Endothelial cell of umbilical vein (primary cell): ENCODE measurements around the gene APIP. TPM values are rescaled to one million over a fixed set of nuclear protein-coding genes. Genes with fewer than 3 reads are reported as not detected.

Source experiments
- BruUV-seq: library from RNA; stranded (reverse); fragments of 400-500 nt; replicated peaks from 2 replicates; lab custom pipeline; 2021; lab: Mats Ljungman, UMichigan
- CTCF ChIA-PET: fragments of 300-600, 350-600 bp; sonication (Branson Sonifier 250); formaldehyde crosslinking; loops from one replicate; lab custom pipeline; 2021; ENCODE audit warnings: antibody characterized with exemption, inconsistent platforms; lab: Charles Lee
- POLR2A ChIA-PET: fragments of 300-600, 350-600 bp; sonication (Branson Sonifier 250); formaldehyde crosslinking; loops from one replicate; lab custom pipeline; 2021; ENCODE audit warnings: antibody characterized with exemption, inconsistent platforms; lab: Charles Lee
- DNase-seq: peaks from one replicate; pipeline ENCODE4 v3.0.0-alpha.2; 2011; ENCODE audit warnings: low read depth, low spot score
- FAIRE-seq: peaks from 2 replicates; lab custom pipeline; 2011; peaks lifted over from hg19 to GRCh38; lab: Jason Lieb, UNC
- H2AFZ ChIP-seq: 2 replicates; pipeline ENCODE4 v1.6.0; 2012; ENCODE audit warnings: low read depth, low read length, control low read depth, inconsistent platforms
- H3K27ac ChIP-seq: 2 replicates; pipeline ENCODE4 v1.5.1; 2011; ENCODE audit warnings: low read depth, mild to moderate bottlenecking, control low read depth, low read length, moderate library complexity; ENCODE audit not compliant: insufficient read depth
- H3K27me3 ChIP-seq, 2 experiments: 2 replicates each; pipeline versions ENCODE4 v1.6.0 to v1.6.1; 2011; ENCODE audit warnings: low read length in 2 of 2, mixed read lengths in 1 of 2; ENCODE audit not compliant: control insufficient read depth in 2 of 2, insufficient read depth in 2 of 2
- H3K36me3 ChIP-seq, 2 experiments: 2 replicates in 1 of 2; 3 replicates in 1 of 2; pipeline ENCODE4 v1.5.1; 2011; ENCODE audit warnings: low read length in 2 of 2, mild to moderate bottlenecking in 1 of 2, moderate library complexity in 1 of 2; ENCODE audit not compliant: control insufficient read depth in 2 of 2, insufficient read depth in 2 of 2; ENCODE audit errors: extremely low read depth in 1 of 2
- H3K4me1 ChIP-seq: 3 replicates; pipeline ENCODE4 v1.5.1; 2011; ENCODE audit warnings: mild to moderate bottlenecking, low read length; ENCODE audit not compliant: control insufficient read depth, insufficient read depth; ENCODE audit errors: extremely low read depth
- H3K4me2 ChIP-seq: 2 replicates; pipeline ENCODE4 v1.6.1; 2011; ENCODE audit warnings: low read length, control low read depth, mixed read lengths; ENCODE audit not compliant: insufficient read depth
- H3K4me3 ChIP-seq, 3 experiments: fragments of 200-600 bp in 1 of 3; sonication (generic), shearing (Covaris generic) in 1 of 3; replicated peaks in 1 of 3; 2 replicates each; pipeline ENCODE4 v1.5.1; 2011 to 2016; ENCODE audit warnings: control low read depth in 3 of 3, low read length in 3 of 3, mild to moderate bottlenecking in 2 of 3, inconsistent platforms in 1 of 3, low read depth in 1 of 3, moderate library complexity in 1 of 3; ENCODE audit not compliant: insufficient read depth in 1 of 3
- H3K79me2 ChIP-seq: 2 replicates; pipeline ENCODE4 v1.6.0; 2012; ENCODE audit warnings: low read length, inconsistent platforms; ENCODE audit not compliant: control insufficient read depth, insufficient read depth
- H3K9ac ChIP-seq: replicated peaks from 2 replicates; pipeline ENCODE3; 2011; ENCODE audit warnings: low read length, control low read depth; ENCODE audit not compliant: insufficient read depth; ENCODE audit errors: extremely low read depth
- H3K9me1 ChIP-seq: replicated peaks from 3 replicates; pipeline ENCODE4 v1.6.0; 2011; ENCODE audit warnings: mild to moderate bottlenecking, low read length; ENCODE audit not compliant: control insufficient read depth, insufficient read depth; ENCODE audit errors: extremely low read depth
- H3K9me3 ChIP-seq: replicated peaks from 2 replicates; pipeline ENCODE4 v1.5.1; 2012; ENCODE audit warnings: low read length, inconsistent platforms; ENCODE audit not compliant: control insufficient read depth, insufficient read depth
- H4K20me1 ChIP-seq: replicated peaks from 2 replicates; pipeline ENCODE3; 2011; ENCODE audit warnings: mild to moderate bottlenecking, low read length; ENCODE audit not compliant: control insufficient read depth, insufficient read depth; ENCODE audit errors: extremely low read depth
- CTCF ChIP-seq, 2 donors: IDR thresholded peaks; 1 replicate in 1 of 2; 2 replicates in 1 of 2; pipeline ENCODE4 v1.5.1; 2011; ENCODE audit warnings: low read length in 2 of 2, mild to moderate bottlenecking in 2 of 2, moderate library complexity in 2 of 2, control low read depth in 1 of 2, inconsistent platforms in 1 of 2, low read depth in 1 of 2; ENCODE audit not compliant: insufficient read depth in 1 of 2; ENCODE audit errors: extremely low read depth in 1 of 2
- EZH2 ChIP-seq: IDR thresholded peaks from 2 replicates; pipeline ENCODE4 v1.6.1; 2012; ENCODE audit warnings: borderline replicate concordance, low read depth, mild to moderate bottlenecking, moderate library complexity, low read length, inconsistent platforms; ENCODE audit not compliant: severe bottlenecking
- GATA2 ChIP-seq: IDR thresholded peaks from 2 replicates; pipeline ENCODE4 v1.7.0; 2011; ENCODE audit warnings: low read depth, mild to moderate bottlenecking, moderate library complexity, mixed read lengths, low read length; ENCODE audit not compliant: insufficient read length, insufficient read depth
- MAX ChIP-seq: IDR thresholded peaks from 2 replicates; pipeline ENCODE4 v1.6.1; 2011; ENCODE audit not compliant: insufficient read depth, insufficient read length
- POLR2AphosphoS5 ChIP-seq: IDR thresholded peaks from 2 replicates; pipeline ENCODE4 v1.6.1; 2012; ENCODE audit warnings: low read depth, mild to moderate bottlenecking, control low read depth, low read length, moderate library complexity; ENCODE audit not compliant: insufficient read depth
- dilution Hi-C: fragments of 300-500 bp; cut with MboI; formaldehyde crosslinking; loops from one replicate; pipeline ENCODE4 v1.15.0; 2019; ENCODE audit warnings: low sequenced_read_pairs; ENCODE audit not compliant: extremely low pct_ligation_motif_present
- intact Hi-C: fragments of 100-400 bp; cut with micrococcal nuclease; formaldehyde crosslinking; loops from one replicate; pipeline ENCODE4 v1.10.0; 2022
- polyA plus RNA-seq, 4 experiments: library from polyadenylated mRNA; depleted of rRNA in 3 of 4; stranded (reverse) in 3 of 4; unstranded in 1 of 4; fragments of >200 nt; gene quantifications; 2 replicates each; pipeline versions ENCODE4 v1.2.1 to v1.2.3, GENCODE V29; 2011 to 2012; ENCODE audit warnings: missing spikeins in 1 of 4
- total RNA-seq: library from RNA; stranded (reverse); gene quantifications from 2 replicates; pipeline ENCODE4 v1.2.3, GENCODE V29; 2021

The APIP gene
- total and polyA plus RNA-seq, 2 donors (not counting 3 experiments of a cell fraction or from before 2014, with no cell fraction given): 10.0 to 26.9 TPM

- H4K20me1 ChIP-seq: no peaks in the 10 kb centered on the region
- H3K9me3 ChIP-seq: no peaks in the 10 kb centered on the region
- no peak overlapping the region for H3K27ac ChIP-seq
- intact Hi-C loops: no loop called here
- no peaks in the 10 kb centered on the region for H3K4me1 ChIP-seq
- no peak for DNase-seq
- ChIA-PET CTCF (interaction anchor here (1.5 kb wide), 1 partner anchor 449 kb away, joined by 4 read pairs; no protein-coding TSS in a partner anchor), POLR2A (no interaction called here)
- BruUV-seq: no TSS peak
- no peaks in the 10 kb centered on the region for H3K9me1 ChIP-seq
- dilution Hi-C loops: no loop called here
- H2AFZ ChIP-seq: no peak overlapping the region
- H3K4me2 ChIP-seq: no peak overlapping the region
- H3K79me2 ChIP-seq: peaks cover 13% of the 10 kb centered on the region
- no peaks in the 10 kb centered on the region for H3K27me3 ChIP-seq
- peak; percentile 66 for FAIRE-seq
- H3K9ac ChIP-seq: no peak overlapping the region
- no peak overlapping the region for H3K4me3 ChIP-seq
- H3K36me3 ChIP-seq: peaks cover 0 to 2% of the 10 kb centered on the region in 2 experiments
- no peak for TF ChIP-seq GATA2
- no peak for TF ChIP-seq EZH2
- no peak for TF ChIP-seq CTCF (IDR thresholded peaks at IDR 0.05; ENCODE audit: extremely low read depth in 1 of 2, insufficient read depth in 1 of 2, low read depth in 1 of 2, low read length in 2 of 2)
- TF ChIP-seq POLR2AphosphoS5: no peak
- TF ChIP-seq MAX: no peak
Measured at GRCh38 chr11:34940026-34940677, 24.0 kb upstream of the APIP start.
